ENCODE data around the gene KIF14.
A peak's percentile ranks its signal among the peaks of the same experiment; 100 is the strongest.
"Not testable (repeated sequence)": the region's sequence is repeated elsewhere in the genome, so short reads cannot be mapped to it uniquely, and the experiment has no call there.

KIF14 gene

GRCh38 chr1:200561856-200562214 is 58.7 kb downstream of the KIF14 start:
- TF ChIP-seq CTCF (IDR thresholded peaks at IDR 0.05; ENCODE audit: low read depth, low read length, missing control alignments), result no peak
- no peak overlapping the region for H3K4me3 ChIP-seq (ENCODE audit: low read depth, low read length)
- DNase-seq (ENCODE audit: low read depth), result no peak

GRCh38 chr1:200558866-200559459 is 61.6 kb downstream of the KIF14 start:
- DNase-seq (ENCODE audit: low read depth), result no peak
- no peak overlapping the region for H3K4me3 ChIP-seq (ENCODE audit: low read depth, low read length)
- peak; percentile 67 for TF ChIP-seq CTCF (IDR thresholded peaks at IDR 0.05; ENCODE audit: low read depth, low read length, missing control alignments)

GRCh38 chr1:200556002-200556401 is 64.5 kb downstream of the KIF14 start:
- no peak overlapping the region for H3K4me3 ChIP-seq (ENCODE audit: low read depth, low read length)
- TF ChIP-seq CTCF (IDR thresholded peaks at IDR 0.05; ENCODE audit: low read depth, low read length, missing control alignments), result no peak
- no peak for DNase-seq (ENCODE audit: low read depth)

GRCh38 chr1:200552737-200553136 is 67.8 kb downstream of the KIF14 start:
- H3K4me3 ChIP-seq (ENCODE audit: low read depth, low read length); DNase-seq (ENCODE audit: low read depth): not testable (repeated sequence)

- no peak for TF ChIP-seq CTCF (IDR thresholded peaks at IDR 0.05; ENCODE audit: low read depth, low read length, missing control alignments)
- H3K4me3 ChIP-seq (ENCODE audit: low read depth, low read length), result no peak overlapping the region
- DNase-seq (ENCODE audit: low read depth), result no peak
These were observed 70.2 kb downstream of the KIF14 start for GRCh38 chr1:200550367-200550766.

- DNase-seq (ENCODE audit: low read depth), result no peak
- TF ChIP-seq CTCF (IDR thresholded peaks at IDR 0.05; ENCODE audit: low read depth, low read length, missing control alignments), result no peak
- H3K4me3 ChIP-seq (ENCODE audit: low read depth, low read length), result no peak overlapping the region
These were observed 73.2 kb downstream of the KIF14 start for GRCh38 chr1:200547386-200547785.

GRCh38 chr1:200546577-200546976 is 74.0 kb downstream of the KIF14 start:
- H3K4me3 ChIP-seq (ENCODE audit: low read depth, low read length), result no peak overlapping the region
- no peak for TF ChIP-seq CTCF (IDR thresholded peaks at IDR 0.05; ENCODE audit: low read depth, low read length, missing control alignments)
- DNase-seq (ENCODE audit: low read depth), result no peak

All from GM12864 (cell line).